ENCODE measurements around the gene ZNF836. TPM values are rescaled to one million over a fixed set of nuclear protein-coding genes. Genes with fewer than 3 reads are reported as not detected.

Gene ZNF836
- total RNA-seq, 1 experiment from 2014 or later: 7.7 TPM

DNA sequence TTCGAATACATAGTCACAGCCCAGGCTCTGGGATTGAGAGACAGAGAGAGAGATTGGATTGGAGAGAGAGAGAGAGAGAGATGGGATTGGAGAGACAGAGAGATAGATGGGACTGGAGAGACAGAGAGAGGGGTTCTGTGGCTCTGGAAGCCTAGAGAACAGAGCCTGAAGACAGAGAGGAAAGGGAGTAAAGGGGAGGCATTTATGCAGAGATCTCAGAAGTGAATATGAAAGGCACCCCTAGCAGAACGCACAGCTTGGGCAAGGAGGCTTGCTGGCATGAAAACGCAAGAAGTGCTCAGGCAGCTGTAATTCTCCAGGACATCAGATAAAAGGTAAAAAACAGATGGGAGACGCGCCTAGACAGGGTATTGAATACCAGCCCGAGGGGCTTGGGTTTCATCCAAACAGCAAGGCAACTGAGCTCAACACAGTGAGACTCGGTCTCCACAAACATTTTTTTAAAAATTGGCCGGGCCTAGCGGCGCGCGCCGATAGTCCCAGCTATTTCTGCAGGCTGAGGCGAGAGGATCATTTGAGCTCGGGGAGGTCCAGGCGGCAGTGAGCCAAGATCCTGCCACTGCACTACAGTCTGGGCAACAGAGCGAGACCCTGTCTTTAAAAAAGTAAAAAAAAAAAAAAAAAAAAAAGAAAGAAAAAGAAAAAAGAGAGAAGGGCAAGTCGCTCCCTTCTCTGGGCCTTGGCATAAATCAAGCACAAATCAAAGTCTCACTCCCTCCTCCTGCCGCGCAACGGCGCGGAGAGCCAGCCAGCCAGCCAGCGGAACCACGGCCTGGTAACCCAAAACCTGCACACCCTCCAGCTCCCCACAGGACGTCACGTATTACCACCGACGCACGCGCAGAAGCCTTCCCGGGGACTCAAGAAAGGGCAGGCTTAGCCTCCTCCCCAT lies 17.7 kb upstream of the ZNF836 start:
- peak; percentile 84 for DNase-seq (ENCODE audit: low read depth)

DNA sequence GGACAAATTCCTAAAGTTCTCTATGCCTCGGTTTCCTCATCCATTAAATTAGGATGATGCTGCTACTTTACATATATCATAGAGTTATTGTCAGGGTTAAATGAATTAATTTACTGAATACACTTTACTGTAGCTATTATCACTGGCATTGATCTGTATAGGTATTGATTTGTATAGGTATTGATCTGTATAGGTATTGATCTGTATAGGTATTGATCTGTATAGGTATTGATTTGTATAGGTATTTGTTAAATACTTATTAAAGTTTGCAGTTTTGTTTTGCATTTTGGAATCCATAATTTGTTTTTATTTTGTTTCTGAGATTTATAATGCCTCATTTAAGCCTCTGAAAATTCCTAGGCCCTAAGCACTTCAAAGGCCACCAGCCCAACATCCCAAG lies 16.0 kb upstream of the ZNF836 start:
- DNase-seq (ENCODE audit: low read depth): no peak

DNA sequence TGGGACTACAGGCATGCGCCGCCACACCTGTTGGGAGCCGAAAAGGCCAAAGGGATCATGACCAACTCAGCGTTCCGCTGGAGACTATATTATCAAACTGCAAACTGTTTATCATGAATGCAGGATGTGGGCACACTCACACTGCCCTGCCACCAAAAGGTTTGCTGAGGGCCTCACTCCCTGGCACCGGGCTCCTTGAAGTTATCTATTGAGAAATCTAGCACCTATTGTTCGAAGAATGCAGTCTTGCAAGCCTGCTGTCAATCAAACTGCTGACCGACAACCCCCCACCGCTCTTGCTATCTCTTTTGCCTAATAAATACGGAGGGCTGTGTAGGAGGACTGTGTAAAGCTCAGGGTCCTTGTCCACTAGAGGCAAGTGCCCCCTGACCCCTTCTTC lies 5.2 kb upstream of the ZNF836 start:
- DNase-seq (ENCODE audit: low read depth): no peak

GRCh38 chr19:52172347-52172746 lies 926 bp upstream of the ZNF836 start:
- DNase-seq (ENCODE audit: low read depth): no peak

DNA sequence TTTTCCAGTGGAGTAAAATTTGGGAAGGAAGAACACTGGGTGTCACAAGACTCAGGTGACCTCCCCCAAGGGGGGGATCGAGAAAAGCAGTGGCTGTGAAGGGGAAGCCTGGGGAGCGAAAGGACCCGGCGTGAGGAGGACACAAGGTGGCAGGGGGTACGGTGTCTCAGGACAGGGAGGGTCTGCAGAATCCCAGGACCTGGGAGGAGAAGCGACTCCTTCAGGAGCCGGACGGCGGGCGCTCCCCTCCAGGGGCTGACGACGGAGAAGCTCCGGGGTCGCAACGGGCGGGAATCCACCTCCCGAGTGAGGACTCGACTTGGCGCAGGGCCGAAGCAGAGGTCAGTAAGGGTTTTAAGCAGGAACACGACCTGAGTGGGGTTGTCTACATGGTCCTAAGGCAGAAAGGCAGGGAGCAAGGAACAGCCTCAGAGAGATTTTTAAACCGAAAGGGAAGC lies 529 bp downstream of the ZNF836 start:
- DNase-seq (ENCODE audit: low read depth): no peak

GRCh38 chr19:52170304-52170703 lies 1.1 kb downstream of the ZNF836 start:
- no peak for DNase-seq (ENCODE audit: low read depth)

- no peak for DNase-seq (ENCODE audit: low read depth)
Observed at GRCh38 chr19:52155596-52156359, 15.6 kb downstream of the ZNF836 start.

- peak; percentile 8 for DNase-seq (ENCODE audit: low read depth)
Observed at GRCh38 chr19:52148256-52148655, 23.2 kb downstream of the ZNF836 start.

DNA sequence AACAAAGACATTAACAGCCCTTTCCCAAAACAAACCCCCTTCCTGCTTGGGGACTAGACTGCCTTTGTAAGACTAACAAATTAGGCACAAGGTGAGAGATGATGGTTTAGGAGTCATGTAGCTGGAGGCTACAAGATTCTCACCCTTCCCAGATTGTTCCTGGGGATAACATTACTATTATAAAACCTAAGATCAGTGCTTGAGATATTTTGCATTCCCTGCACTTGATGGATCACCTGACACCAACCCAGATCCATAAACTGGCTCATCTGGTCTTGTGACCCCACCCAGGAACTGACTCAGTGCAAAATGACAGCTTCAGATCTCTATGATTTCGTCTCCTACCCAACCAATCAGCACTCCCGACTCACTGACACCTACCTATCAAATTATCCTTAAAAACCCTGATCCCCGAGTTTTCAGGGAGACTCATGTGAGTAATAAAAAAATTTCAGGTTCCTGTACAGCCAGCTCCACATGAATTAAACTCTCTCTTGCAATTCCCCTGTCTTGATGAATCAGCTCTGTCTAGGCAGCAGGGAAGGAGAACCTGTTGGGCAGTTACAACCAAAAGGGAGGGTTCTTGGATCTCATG lies 29.3 kb downstream of the ZNF836 start:
- DNase-seq (ENCODE audit: low read depth): peak; percentile 13

- DNase-seq (ENCODE audit: low read depth): no peak
Observed at GRCh38 chr19:52141203-52141602, 30.2 kb downstream of the ZNF836 start.

DNA sequence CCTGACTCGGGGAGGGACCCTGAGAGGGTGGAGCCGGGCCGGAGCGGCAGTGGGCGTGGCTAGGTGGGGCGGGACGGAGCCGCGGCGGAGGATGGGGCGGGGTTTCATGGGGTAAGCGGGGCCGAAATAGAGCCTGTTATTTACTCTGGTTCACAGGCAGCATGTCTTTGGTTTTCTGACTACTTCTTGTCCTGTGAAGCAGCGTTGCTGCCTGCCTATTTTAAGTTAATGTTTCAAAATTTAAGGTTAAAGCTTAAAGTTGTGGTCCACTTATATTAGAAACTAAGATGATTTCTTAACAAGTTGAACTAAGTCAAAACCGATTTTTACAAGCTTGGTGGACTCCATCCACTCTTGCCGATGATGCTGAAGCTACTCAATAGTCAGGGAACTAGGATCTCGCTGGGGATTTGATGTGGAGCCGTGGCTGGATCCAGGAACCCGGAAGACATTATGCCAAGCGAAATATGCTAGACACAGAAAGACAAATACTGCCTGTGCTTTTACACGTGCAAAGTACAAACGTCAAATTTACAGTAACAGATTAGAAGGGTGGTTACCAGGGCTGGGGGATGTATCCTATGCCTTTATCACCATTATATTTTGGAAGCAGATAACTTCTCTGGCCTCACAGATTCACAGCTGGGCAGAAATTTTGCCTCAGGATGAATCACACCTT lies 31.2 kb downstream of the ZNF836 start:
- no peak for DNase-seq (ENCODE audit: low read depth)

DNA sequence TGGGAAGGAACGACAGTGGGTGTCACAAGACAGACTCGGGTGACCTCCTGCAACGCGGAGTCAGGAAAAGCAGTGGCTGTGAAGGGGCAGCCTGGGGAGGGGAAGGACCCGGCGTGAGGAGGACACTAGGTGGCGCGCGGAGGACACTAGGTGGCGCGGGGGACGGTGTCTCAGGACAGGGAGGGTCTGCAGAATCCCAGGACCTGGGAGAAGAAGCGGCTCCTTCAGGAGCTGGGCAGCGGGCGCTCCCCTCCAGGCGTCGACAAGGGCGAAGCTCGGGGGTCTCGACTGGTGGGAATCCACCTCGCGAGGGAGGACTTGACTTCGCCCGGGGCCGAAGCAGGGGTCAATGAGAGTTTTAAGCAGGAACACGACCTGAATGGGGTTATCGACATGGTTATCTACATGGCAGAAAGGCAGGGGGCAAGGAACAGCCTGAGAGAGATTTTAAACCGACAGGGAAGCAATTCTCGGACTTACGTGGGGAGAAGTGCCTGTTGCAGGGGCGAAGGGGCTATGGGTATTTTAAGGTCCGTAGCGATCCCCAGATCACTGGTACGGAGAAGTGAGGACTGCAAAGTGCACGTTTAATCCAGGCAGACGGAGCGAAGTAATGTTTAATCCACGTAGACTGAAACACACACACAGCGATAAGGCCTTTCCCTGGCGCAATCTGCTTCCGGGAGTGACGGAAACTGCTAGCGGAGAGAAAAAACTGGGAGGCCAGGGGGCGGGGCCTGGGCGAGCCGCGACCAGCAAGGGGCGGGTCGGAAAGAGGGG lies 32.0 kb downstream of the ZNF836 start, which contains the start of gene ZNF616:
ZNF616 (minus strand) TSS at position 687 of the 780 bp plus-strand sequence. CDS start 9,426 bp downstream, outside the sequence.
- peak; percentile 94 for DNase-seq (ENCODE audit: low read depth)

GRCh38 chr19:52138983-52139251 lies 32.5 kb downstream of the ZNF836 start:
- no peak for DNase-seq (ENCODE audit: low read depth)

DNA sequence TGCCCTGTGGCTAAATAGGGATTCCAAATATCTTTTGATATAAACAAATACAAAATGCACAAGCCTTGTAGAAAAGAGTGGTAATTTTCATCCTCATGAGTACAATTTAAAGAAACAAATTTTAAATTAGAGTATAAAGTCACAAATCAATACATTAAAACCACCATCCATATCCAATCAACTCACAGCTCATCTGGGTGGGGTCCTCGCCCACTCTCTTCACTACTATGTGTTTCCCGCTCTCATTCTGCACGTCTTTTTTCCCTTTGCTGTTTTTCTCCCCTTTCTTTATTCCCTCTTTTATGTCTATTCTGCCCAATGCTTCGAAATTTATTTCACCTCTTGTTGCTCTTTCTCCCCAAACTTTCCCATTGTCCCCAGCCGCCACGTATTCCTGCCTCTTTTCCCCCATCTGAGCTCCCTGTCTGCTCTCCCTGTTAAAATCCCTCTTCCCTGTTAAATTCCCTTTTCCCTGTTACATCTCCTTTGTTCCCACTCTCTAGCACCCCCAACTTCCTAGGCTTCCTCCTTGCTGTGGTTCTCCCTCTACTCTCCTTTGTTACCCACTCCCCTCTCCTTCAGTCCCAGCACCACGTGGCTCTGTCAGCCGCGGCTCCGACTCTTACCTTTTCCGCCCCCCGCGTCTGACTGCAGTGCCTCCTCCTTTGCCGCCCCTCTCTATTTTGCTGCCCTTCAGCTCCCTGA lies 33.0 kb downstream of the ZNF836 start:
- peak; percentile 29 for DNase-seq (ENCODE audit: low read depth)

DNA sequence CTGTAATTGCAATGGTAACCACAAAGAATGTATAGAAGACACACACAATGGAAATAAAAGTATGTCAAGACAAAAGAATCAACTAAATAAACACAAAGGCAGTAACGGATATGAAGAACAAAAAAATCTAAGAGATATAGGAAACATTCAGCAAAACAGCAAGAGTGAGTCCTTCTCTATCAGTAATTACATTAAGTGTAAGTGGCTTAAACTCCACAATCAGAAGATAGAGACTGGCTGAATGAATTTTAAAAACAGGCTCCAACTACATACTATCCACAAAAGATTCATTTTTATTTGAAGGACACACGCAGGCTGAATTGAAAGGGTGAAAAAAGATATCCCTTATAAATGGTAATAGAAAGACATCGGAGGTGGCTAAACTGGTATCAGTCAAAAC lies 51.1 kb downstream of the ZNF836 start:
- no peak for DNase-seq (ENCODE audit: low read depth)

DNA sequence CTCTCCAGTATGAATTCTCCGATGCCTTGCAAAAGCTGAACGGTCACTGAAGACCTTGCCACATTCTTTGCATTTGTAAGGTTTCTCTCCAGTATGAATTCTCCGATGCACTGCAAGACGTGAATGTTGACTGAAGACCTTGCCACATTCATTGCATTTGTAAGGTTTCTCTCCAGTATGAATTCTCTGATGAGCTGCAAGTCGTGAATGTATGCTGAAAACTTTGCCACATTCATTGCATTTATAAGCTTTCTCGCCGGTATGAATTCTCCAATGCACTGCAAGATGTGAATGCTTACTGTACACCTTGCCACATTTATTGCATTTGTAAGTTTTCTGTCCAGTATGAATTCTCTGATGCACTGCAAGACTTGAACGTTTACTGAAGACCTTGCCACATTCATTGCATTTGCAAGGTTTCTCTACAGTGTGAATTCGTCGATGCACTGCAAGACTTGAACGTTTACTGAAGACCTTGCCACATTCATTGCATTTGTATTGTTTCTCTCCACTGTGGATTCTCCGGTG lies 55.8 kb downstream of the ZNF836 start:
- DNase-seq (ENCODE audit: low read depth): no peak

GRCh38 chr19:52114691-52115090 lies 56.7 kb downstream of the ZNF836 start:
- DNase-seq (ENCODE audit: low read depth): no peak

DNA sequence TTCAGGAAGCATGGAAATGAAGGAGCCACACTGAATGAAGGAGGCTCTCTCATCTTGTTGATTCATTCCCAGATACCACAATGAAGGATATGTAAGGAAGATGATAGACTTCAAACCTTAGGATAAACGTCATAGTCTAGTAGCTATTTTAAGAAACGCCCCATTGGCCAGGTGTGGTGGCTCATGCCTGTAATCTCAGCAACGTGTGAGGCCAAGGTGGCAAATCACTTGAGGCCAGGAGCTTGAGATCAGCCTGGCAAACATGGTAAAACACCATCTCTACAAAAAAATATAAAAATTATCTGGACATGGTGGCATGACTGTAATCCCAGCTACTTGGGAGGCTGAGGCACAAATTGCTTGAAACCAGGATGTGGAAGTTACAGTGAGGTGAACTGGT lies 58.8 kb downstream of the ZNF836 start:
- DNase-seq (ENCODE audit: low read depth): no peak

DNA sequence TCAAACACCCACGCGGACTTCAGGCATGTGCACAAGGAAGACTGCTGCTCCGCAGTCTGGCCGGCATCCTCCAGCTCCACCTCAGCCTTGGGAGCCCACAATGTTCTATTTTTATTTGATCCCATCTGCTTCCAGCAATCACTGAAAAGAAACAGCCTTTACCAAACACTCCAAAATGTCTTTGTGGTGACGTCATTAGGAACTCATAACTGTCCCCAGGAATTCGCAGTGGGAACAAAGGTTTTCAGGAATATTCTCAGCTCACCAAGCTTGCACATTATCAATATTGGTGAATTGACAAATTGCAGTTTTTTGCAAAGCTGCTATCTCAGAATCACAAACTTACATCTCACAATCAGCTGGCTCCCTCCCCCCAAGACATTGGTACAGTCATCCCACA lies 60.6 kb downstream of the ZNF836 start:
- DNase-seq (ENCODE audit: low read depth): no peak
